Measurements from ENCODE around the gene KRTAP12-2. TPM values are rescaled to one million over a fixed set of nuclear protein-coding genes. Genes with fewer than 3 reads are reported as not detected.

Gene KRTAP12-2
- total and polyA plus RNA-seq, 2 donors from 2014 or later, result not detected

GRCh38 chr21:44626673-44627143, 40.0 kb downstream of the KRTAP12-2 start, which contains the start of gene KRTAP10-9:
Gene KRTAP10-9, plus strand, starts transcription at chr21:44627093. Its CDS starts 79 bp downstream, at chr21:44627172.
- FAIRE-seq (no peak), DNase-seq (no peak)
- peaks cover 0 to 21% (median 0%) of the 10 kb centered on the region in 3 donors for H3K9me3 ChIP-seq (ENCODE audit: control insufficient read depth in 2 of 3, insufficient read depth in 1 of 3, low read length in 3 of 3)
- H3K9ac ChIP-seq (ENCODE audit: low read length in 3 of 3), result no peak within 1 kb of the TSS
- TF ChIP-seq CTCF (IDR thresholded peaks at IDR 0.05; ENCODE audit: borderline replicate concordance, extremely low read depth, insufficient read depth), result no peak
- H3K4me1 ChIP-seq (ENCODE audit: control insufficient read depth in 2 of 3, insufficient read depth in 2 of 3, low read depth in 1 of 3, low read length in 3 of 3), result no peaks in the 10 kb centered on the region
- no peak within 1 kb of the TSS for H3K4me3 ChIP-seq (ENCODE audit: low read length in 3 of 3)
- intact Hi-C loops (cut with DNase I), result no loop called here
- H3K27ac ChIP-seq (ENCODE audit: low read depth in 2 of 2, low read length in 2 of 2), result no peak within 1 kb of the TSS
- no peaks in the 10 kb centered on the region for H3K27me3 ChIP-seq (ENCODE audit: control insufficient read depth, insufficient read depth, low read length)
- no peaks in the 10 kb centered on the region for H3K36me3 ChIP-seq (ENCODE audit: control insufficient read depth in 2 of 3, insufficient read depth in 3 of 3, low read length in 3 of 3)

- FAIRE-seq (no peak), DNase-seq (no peak)
- no peak overlapping the region for H3K27ac ChIP-seq (ENCODE audit: low read depth in 2 of 2, low read length in 2 of 2)
- H3K9me3 ChIP-seq (ENCODE audit: control insufficient read depth in 2 of 3, insufficient read depth in 1 of 3, low read length in 3 of 3), result peaks cover 0 to 21% (median 0%) of the 10 kb centered on the region in 3 donors
- H3K27me3 ChIP-seq (ENCODE audit: control insufficient read depth, insufficient read depth, low read length), result no peaks in the 10 kb centered on the region
- intact Hi-C loops (cut with DNase I), result no loop called here
- H3K4me3 ChIP-seq (ENCODE audit: low read length in 3 of 3), result no peak overlapping the region
- no peak overlapping the region for H3K9ac ChIP-seq (ENCODE audit: low read length in 3 of 3)
- no peaks in the 10 kb centered on the region for H3K4me1 ChIP-seq (ENCODE audit: control insufficient read depth in 2 of 3, insufficient read depth in 2 of 3, low read depth in 1 of 3, low read length in 3 of 3)
- no peak for TF ChIP-seq CTCF (IDR thresholded peaks at IDR 0.05; ENCODE audit: borderline replicate concordance, extremely low read depth, insufficient read depth)
- no peaks in the 10 kb centered on the region for H3K36me3 ChIP-seq (ENCODE audit: control insufficient read depth in 2 of 3, insufficient read depth in 3 of 3, low read length in 3 of 3)
These were observed 40.5 kb downstream of the KRTAP12-2 start for GRCh38 chr21:44626262-44626661.

GRCh38 chr21:44625756-44626155, 41.0 kb downstream of the KRTAP12-2 start:
- no peak for TF ChIP-seq CTCF (IDR thresholded peaks at IDR 0.05; ENCODE audit: borderline replicate concordance, extremely low read depth, insufficient read depth)
- FAIRE-seq (no peak), DNase-seq (no peak)
- Histone ChIP-seq H3K9me3 (ENCODE audit: control insufficient read depth in 2 of 3, insufficient read depth in 1 of 3, low read length in 3 of 3) (peaks cover 0 to 18% (median 0%) of the 10 kb centered on the region in 3 donors), H3K4me1 (ENCODE audit: control insufficient read depth in 2 of 3, insufficient read depth in 2 of 3, low read depth in 1 of 3, low read length in 3 of 3) (no peaks in the 10 kb centered on the region), H3K27ac (ENCODE audit: low read depth in 2 of 2, low read length in 2 of 2) (no peak overlapping the region), H3K36me3 (ENCODE audit: control insufficient read depth in 2 of 3, insufficient read depth in 3 of 3, low read length in 3 of 3) (no peaks in the 10 kb centered on the region), H3K9ac (ENCODE audit: low read length in 3 of 3) (no peak overlapping the region), H3K27me3 (ENCODE audit: control insufficient read depth, insufficient read depth, low read length) (no peaks in the 10 kb centered on the region), H3K4me3 (ENCODE audit: low read length in 3 of 3) (no peak overlapping the region)
- intact Hi-C loops (cut with DNase I), result no loop called here

GRCh38 chr21:44623575-44623974, 43.2 kb downstream of the KRTAP12-2 start:
- Histone ChIP-seq H3K27ac (ENCODE audit: low read depth in 2 of 2, low read length in 2 of 2) (no peak overlapping the region), H3K4me3 (ENCODE audit: low read length in 3 of 3) (no peak overlapping the region), H3K27me3 (ENCODE audit: control insufficient read depth, insufficient read depth, low read length) (no peaks in the 10 kb centered on the region), H3K9me3 (ENCODE audit: control insufficient read depth in 2 of 3, insufficient read depth in 1 of 3, low read length in 3 of 3) (peaks cover 0 to 18% (median 0%) of the 10 kb centered on the region in 3 donors), H3K36me3 (ENCODE audit: control insufficient read depth in 2 of 3, insufficient read depth in 3 of 3, low read length in 3 of 3) (no peaks in the 10 kb centered on the region), H3K4me1 (ENCODE audit: control insufficient read depth in 2 of 3, insufficient read depth in 2 of 3, low read depth in 1 of 3, low read length in 3 of 3) (no peaks in the 10 kb centered on the region), H3K9ac (ENCODE audit: low read length in 3 of 3) (no peak overlapping the region)
- no peak for FAIRE-seq
- intact Hi-C loops (cut with DNase I), result no loop called here
- DNase-seq, result no peak
- TF ChIP-seq CTCF (IDR thresholded peaks at IDR 0.05; ENCODE audit: borderline replicate concordance, extremely low read depth, insufficient read depth), result no peak
